ENCODE measurements around the gene MIP. TPM values are rescaled to one million over a fixed set of nuclear protein-coding genes. Genes with fewer than 3 reads are reported as not detected.

Gene MIP
- total and polyA plus RNA-seq, 2 donors (not counting 3 experiments of a cell fraction or from before 2014, with no cell fraction given) = 0.18 TPM; not detected in 1

GRCh38 chr12:56457817-56458216 is 3.4 kb upstream of the MIP start:
- DNase-seq (ENCODE audit: low read depth, low spot score) (no peak), FAIRE-seq (no peak)
- no peaks in the 10 kb centered on the region for H3K9me3 ChIP-seq (replicated peaks; ENCODE audit: control insufficient read depth, insufficient read depth, low read length)
- H3K36me3 ChIP-seq (ENCODE audit: control insufficient read depth in 2 of 2, extremely low read depth in 1 of 2, insufficient read depth in 2 of 2, low read length in 2 of 2) = no peaks in the 10 kb centered on the region
- dilution Hi-C loops (cut with MboI; ENCODE audit: extremely low pct_ligation_motif_present, low sequenced_read_pairs) = no loop called here
- ChIA-PET POLR2A (no interaction called here), CTCF (interaction anchor here (1.3 to 2.0 kb wide), 2 partner anchors 9 to 33 kb away, joined by 3 to 7 read pairs; partner anchors contain the start of gene TIMELESS)
- H3K9ac ChIP-seq (replicated peaks; ENCODE audit: extremely low read depth, insufficient read depth, low read length) = no peak overlapping the region
- H3K4me2 ChIP-seq (ENCODE audit: insufficient read depth, low read length) = no peak overlapping the region
- BruUV-seq (replicated peaks) = no TSS peak
- no peaks in the 10 kb centered on the region for H3K4me1 ChIP-seq (ENCODE audit: control insufficient read depth, extremely low read depth, insufficient read depth, low read length)
- H3K79me2 ChIP-seq (ENCODE audit: control insufficient read depth, insufficient read depth, low read length) = no peaks in the 10 kb centered on the region
- H3K27me3 ChIP-seq (ENCODE audit: control insufficient read depth in 2 of 2, insufficient read depth in 2 of 2, low read length in 2 of 2) = peaks cover 0 to 4% of the 10 kb centered on the region in 2 experiments
- no peak overlapping the region for H2AFZ ChIP-seq (ENCODE audit: low read depth, low read length)
- no peak overlapping the region for H3K27ac ChIP-seq (ENCODE audit: insufficient read depth, low read depth, low read length)
- TF ChIP-seq, protein P1, sequence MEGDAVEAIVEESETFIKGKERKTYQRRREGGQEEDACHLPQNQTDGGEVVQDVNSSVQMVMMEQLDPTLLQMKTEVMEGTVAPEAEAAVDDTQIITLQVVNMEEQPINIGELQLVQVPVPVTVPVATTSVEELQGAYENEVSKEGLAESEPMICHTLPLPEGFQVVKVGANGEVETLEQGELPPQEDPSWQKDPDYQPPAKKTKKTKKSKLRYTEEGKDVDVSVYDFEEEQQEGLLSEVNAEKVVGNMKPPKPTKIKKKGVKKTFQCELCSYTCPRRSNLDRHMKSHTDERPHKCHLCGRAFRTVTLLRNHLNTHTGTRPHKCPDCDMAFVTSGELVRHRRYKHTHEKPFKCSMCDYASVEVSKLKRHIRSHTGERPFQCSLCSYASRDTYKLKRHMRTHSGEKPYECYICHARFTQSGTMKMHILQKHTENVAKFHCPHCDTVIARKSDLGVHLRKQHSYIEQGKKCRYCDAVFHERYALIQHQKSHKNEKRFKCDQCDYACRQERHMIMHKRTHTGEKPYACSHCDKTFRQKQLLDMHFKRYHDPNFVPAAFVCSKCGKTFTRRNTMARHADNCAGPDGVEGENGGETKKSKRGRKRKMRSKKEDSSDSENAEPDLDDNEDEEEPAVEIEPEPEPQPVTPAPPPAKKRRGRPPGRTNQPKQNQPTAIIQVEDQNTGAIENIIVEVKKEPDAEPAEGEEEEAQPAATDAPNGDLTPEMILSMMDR (IDR thresholded peaks at IDR 0.05; ENCODE audit: extremely low read depth in 1 of 2, insufficient read depth in 1 of 2, low read depth in 1 of 2, low read length in 2 of 2) = no peak
- TF ChIP-seq MYC (IDR thresholded peaks at IDR 0.05; ENCODE audit: low read depth, low read length) = no peak
- intact Hi-C loops (cut with micrococcal nuclease) = no loop called here
- no peak overlapping the region for H3K4me3 ChIP-seq (replicated peaks in 1 of 3; ENCODE audit: insufficient read depth in 1 of 3, low read depth in 1 of 3, low read length in 3 of 3)
- no peaks in the 10 kb centered on the region for H3K9me1 ChIP-seq (replicated peaks; ENCODE audit: control insufficient read depth, extremely low read depth, insufficient read depth, low read length)
- H4K20me1 ChIP-seq (replicated peaks; ENCODE audit: control insufficient read depth, extremely low read depth, insufficient read depth, low read length) = no peaks in the 10 kb centered on the region

- dilution Hi-C loops (cut with MboI; ENCODE audit: extremely low pct_ligation_motif_present, low sequenced_read_pairs) (no loop called here), intact Hi-C loops (cut with micrococcal nuclease) (no loop called here)
- no peak overlapping the region for H3K27ac ChIP-seq (ENCODE audit: insufficient read depth, low read depth, low read length)
- peaks cover 15% of the 10 kb centered on the region for H3K4me1 ChIP-seq (ENCODE audit: control insufficient read depth, extremely low read depth, insufficient read depth, low read length)
- no peak overlapping the region for H3K4me3 ChIP-seq (replicated peaks in 1 of 3; ENCODE audit: insufficient read depth in 1 of 3, low read depth in 1 of 3, low read length in 3 of 3)
- H3K9me1 ChIP-seq (replicated peaks; ENCODE audit: control insufficient read depth, extremely low read depth, insufficient read depth, low read length) = no peaks in the 10 kb centered on the region
- CTCF ChIA-PET = interaction anchor here (0.6 to 0.9 kb wide), 3 partner anchors 10 to 41 kb away, joined by 3 read pairs; no protein-coding TSS in a partner anchor
- BruUV-seq (replicated peaks) = no TSS peak
- no peak overlapping the region for H3K4me2 ChIP-seq (ENCODE audit: insufficient read depth, low read length)
- POLR2A ChIA-PET = no interaction called here
- H4K20me1 ChIP-seq (replicated peaks; ENCODE audit: control insufficient read depth, extremely low read depth, insufficient read depth, low read length) = no peaks in the 10 kb centered on the region
- H3K36me3 ChIP-seq (ENCODE audit: control insufficient read depth in 2 of 2, extremely low read depth in 1 of 2, insufficient read depth in 2 of 2, low read length in 2 of 2) = no peaks in the 10 kb centered on the region
- no peak for TF ChIP-seq FOS (IDR thresholded peaks at IDR 0.05; ENCODE audit: borderline replicate concordance, insufficient read depth, low read length)
- no peak for TF ChIP-seq JUN (IDR thresholded peaks at IDR 0.05; ENCODE audit: borderline replicate concordance, insufficient read depth, insufficient read length, low read depth)
- TF ChIP-seq EZH2 (IDR thresholded peaks at IDR 0.05; ENCODE audit: borderline replicate concordance, low read depth, low read length, severe bottlenecking) = no peak
- DNase-seq (ENCODE audit: low read depth, low spot score) (no peak), FAIRE-seq (no peak)
- H3K9ac ChIP-seq (replicated peaks; ENCODE audit: extremely low read depth, insufficient read depth, low read length) = no peak overlapping the region
- H2AFZ ChIP-seq (ENCODE audit: low read depth, low read length) = no peak overlapping the region
- no peaks in the 10 kb centered on the region for H3K9me3 ChIP-seq (replicated peaks; ENCODE audit: control insufficient read depth, insufficient read depth, low read length)
- H3K79me2 ChIP-seq (ENCODE audit: control insufficient read depth, insufficient read depth, low read length) = no peaks in the 10 kb centered on the region
- H3K27me3 ChIP-seq (ENCODE audit: control insufficient read depth in 2 of 2, insufficient read depth in 2 of 2, low read length in 2 of 2) = peaks cover 0 to 5% of the 10 kb centered on the region in 2 experiments
Measured at GRCh38 chr12:56451147-56451546, 3.3 kb downstream of the MIP start.
